SK-N-SH treated with all-trans-retinoic acid at 6 μM for 48 hours (cell line): ENCODE measurements around the gene PTPRC.

Experiments used
- ARNTL ChIP-seq: fragments of 450-650 bp; formaldehyde crosslinking; IDR thresholded peaks from 2 replicates; pipeline ENCODE4 v1.5.0; 2020; ENCODE audit warnings: low read depth, mild to moderate bottlenecking, moderate library complexity, borderline replicate concordance
- CREB5 ChIP-seq: fragments of 250-450 bp; sonication (Bioruptor Pico); IDR thresholded peaks from 2 replicates; pipeline ENCODE4 v1.5.1; 2020; ENCODE audit warnings: low read depth, mild to moderate bottlenecking, moderate library complexity
- CSDC2 ChIP-seq: fragments of 250-450 bp; sonication (Bioruptor Pico); IDR thresholded peaks from 2 replicates; pipeline ENCODE4 v1.5.0; 2020; ENCODE audit warnings: mild to moderate bottlenecking, moderate library complexity
- OSR1 ChIP-seq: fragments of 250-450 bp; sonication (Bioruptor Pico); IDR thresholded peaks from 2 replicates; pipeline ENCODE4 v1.8.0; 2022; ENCODE audit warnings: moderate library complexity, mild to moderate bottlenecking, inconsistent platforms
- PATZ1 ChIP-seq: fragments of 250-450 bp; sonication (Bioruptor Pico); IDR thresholded peaks from 2 replicates; pipeline ENCODE4 v1.8.0; 2020; ENCODE audit warnings: mild to moderate bottlenecking, moderate library complexity, borderline replicate concordance
- RARB ChIP-seq: fragments of 250-450 bp; sonication (Bioruptor Pico); IDR thresholded peaks from 2 replicates; pipeline ENCODE4 v1.8.0; 2021; ENCODE audit warnings: mild to moderate bottlenecking, moderate library complexity
- SNAI2 ChIP-seq: fragments of 250-450 bp; sonication (Bioruptor Pico); IDR thresholded peaks from 2 replicates; pipeline ENCODE4 v1.5.0; 2020; ENCODE audit warnings: mild to moderate bottlenecking, moderate library complexity
- TOX ChIP-seq: fragments of 250-450 bp; sonication (Bioruptor Pico); IDR thresholded peaks from 2 replicates; pipeline ENCODE4 v1.8.0; 2021; ENCODE audit warnings: mild to moderate bottlenecking, moderate library complexity, borderline replicate concordance
- ZFP3 ChIP-seq: fragments of 250-450 bp; sonication (Bioruptor Pico); IDR thresholded peaks from 2 replicates; pipeline ENCODE4 v1.5.0; 2020; ENCODE audit warnings: mild to moderate bottlenecking, moderate library complexity
- ZFP30 ChIP-seq: fragments of 450-650 bp; formaldehyde crosslinking; IDR thresholded peaks from 2 replicates; pipeline ENCODE4 v1.5.0; 2022; ENCODE audit warnings: mild to moderate bottlenecking, moderate library complexity
- ZNF8 ChIP-seq: fragments of 450-650 bp; formaldehyde crosslinking; IDR thresholded peaks from 2 replicates; pipeline ENCODE4 v1.5.0; 2020; ENCODE audit warnings: mild to moderate bottlenecking, moderate library complexity
- TF ChIP-seq, protein P1 (sequence below): fragments of 250-450 bp; sonication (Bioruptor Pico); IDR thresholded peaks from 2 replicates; pipeline ENCODE4 v1.5.1; 2021; ENCODE audit warnings: mild to moderate bottlenecking, moderate library complexity
- TF ChIP-seq, protein P2 (sequence below): fragments of 250-450 bp; sonication (Bioruptor Pico); IDR thresholded peaks from 2 replicates; pipeline ENCODE4 v1.5.0; 2020; ENCODE audit warnings: mild to moderate bottlenecking, moderate library complexity
- TF ChIP-seq, protein P3 (sequence below): fragments of 250-450 bp; sonication (Bioruptor Pico); IDR thresholded peaks from 2 replicates; pipeline ENCODE4 v1.8.0; 2021; ENCODE audit warnings: low read depth, mild to moderate bottlenecking, moderate library complexity, borderline replicate concordance

- no peak for TF ChIP-seq ARNTL (CRISPR knock-in tag)
- TF ChIP-seq SNAI2, result no peak
- TF ChIP-seq, protein P1, sequence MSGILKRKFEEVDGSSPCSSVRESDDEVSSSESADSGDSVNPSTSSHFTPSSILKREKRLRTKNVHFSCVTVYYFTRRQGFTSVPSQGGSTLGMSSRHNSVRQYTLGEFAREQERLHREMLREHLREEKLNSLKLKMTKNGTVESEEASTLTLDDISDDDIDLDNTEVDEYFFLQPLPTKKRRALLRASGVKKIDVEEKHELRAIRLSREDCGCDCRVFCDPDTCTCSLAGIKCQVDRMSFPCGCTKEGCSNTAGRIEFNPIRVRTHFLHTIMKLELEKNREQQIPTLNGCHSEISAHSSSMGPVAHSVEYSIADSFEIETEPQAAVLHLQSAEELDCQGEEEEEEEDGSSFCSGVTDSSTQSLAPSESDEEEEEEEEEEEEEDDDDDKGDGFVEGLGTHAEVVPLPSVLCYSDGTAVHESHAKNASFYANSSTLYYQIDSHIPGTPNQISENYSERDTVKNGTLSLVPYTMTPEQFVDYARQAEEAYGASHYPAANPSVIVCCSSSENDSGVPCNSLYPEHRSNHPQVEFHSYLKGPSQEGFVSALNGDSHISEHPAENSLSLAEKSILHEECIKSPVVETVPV (CRISPR knock-in tag), result no peak
- TF ChIP-seq PATZ1 (CRISPR knock-in tag), result no peak
- TF ChIP-seq ZFP30 (CRISPR knock-in tag), result no peak
- TF ChIP-seq OSR1 (CRISPR knock-in tag), result no peak
- TF ChIP-seq RARB (CRISPR knock-in tag), result no peak
- TF ChIP-seq, protein P2, sequence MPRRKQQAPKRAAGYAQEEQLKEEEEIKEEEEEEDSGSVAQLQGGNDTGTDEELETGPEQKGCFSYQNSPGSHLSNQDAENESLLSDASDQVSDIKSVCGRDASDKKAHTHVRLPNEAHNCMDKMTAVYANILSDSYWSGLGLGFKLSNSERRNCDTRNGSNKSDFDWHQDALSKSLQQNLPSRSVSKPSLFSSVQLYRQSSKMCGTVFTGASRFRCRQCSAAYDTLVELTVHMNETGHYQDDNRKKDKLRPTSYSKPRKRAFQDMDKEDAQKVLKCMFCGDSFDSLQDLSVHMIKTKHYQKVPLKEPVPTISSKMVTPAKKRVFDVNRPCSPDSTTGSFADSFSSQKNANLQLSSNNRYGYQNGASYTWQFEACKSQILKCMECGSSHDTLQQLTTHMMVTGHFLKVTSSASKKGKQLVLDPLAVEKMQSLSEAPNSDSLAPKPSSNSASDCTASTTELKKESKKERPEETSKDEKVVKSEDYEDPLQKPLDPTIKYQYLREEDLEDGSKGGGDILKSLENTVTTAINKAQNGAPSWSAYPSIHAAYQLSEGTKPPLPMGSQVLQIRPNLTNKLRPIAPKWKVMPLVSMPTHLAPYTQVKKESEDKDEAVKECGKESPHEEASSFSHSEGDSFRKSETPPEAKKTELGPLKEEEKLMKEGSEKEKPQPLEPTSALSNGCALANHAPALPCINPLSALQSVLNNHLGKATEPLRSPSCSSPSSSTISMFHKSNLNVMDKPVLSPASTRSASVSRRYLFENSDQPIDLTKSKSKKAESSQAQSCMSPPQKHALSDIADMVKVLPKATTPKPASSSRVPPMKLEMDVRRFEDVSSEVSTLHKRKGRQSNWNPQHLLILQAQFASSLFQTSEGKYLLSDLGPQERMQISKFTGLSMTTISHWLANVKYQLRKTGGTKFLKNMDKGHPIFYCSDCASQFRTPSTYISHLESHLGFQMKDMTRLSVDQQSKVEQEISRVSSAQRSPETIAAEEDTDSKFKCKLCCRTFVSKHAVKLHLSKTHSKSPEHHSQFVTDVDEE (CRISPR knock-in tag), result no peak
- TF ChIP-seq TOX (CRISPR knock-in tag), result no peak
- TF ChIP-seq ZNF8, result no peak
- no peak for TF ChIP-seq CREB5 (CRISPR knock-in tag)
- TF ChIP-seq ZFP3 (CRISPR knock-in tag), result no peak
- TF ChIP-seq, protein P3, sequence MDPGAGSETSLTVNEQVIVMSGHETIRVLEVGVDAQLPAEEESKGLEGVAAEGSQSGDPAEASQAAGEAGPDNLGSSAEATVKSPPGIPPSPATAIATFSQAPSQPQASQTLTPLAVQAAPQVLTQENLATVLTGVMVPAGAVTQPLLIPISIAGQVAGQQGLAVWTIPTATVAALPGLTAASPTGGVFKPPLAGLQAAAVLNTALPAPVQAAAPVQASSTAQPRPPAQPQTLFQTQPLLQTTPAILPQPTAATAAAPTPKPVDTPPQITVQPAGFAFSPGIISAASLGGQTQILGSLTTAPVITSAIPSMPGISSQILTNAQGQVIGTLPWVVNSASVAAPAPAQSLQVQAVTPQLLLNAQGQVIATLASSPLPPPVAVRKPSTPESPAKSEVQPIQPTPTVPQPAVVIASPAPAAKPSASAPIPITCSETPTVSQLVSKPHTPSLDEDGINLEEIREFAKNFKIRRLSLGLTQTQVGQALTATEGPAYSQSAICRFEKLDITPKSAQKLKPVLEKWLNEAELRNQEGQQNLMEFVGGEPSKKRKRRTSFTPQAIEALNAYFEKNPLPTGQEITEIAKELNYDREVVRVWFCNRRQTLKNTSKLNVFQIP, result no peak
- no peak for TF ChIP-seq CSDC2 (CRISPR knock-in tag)
These were observed 115.8 kb downstream of the PTPRC start for GRCh38 chr1:198754670-198755069.
